GM12892 (cell line): ENCODE measurements around the gene TMEM125.
A peak's percentile ranks its signal among the peaks of the same experiment; 100 is the strongest.

Source experiments
- DNase-seq: peaks from one replicate; pipeline ENCODE4 v3.0.0; 2011; ENCODE audit not compliant: insufficient read length
- FAIRE-seq: peaks from 2 replicates; lab custom pipeline; 2011; peaks lifted over from hg19 to GRCh38; lab: Jason Lieb, UNC
- POLR2A ChIP-seq: IDR thresholded peaks from 2 replicates; pipeline ENCODE4 v1.6.1; 2011; ENCODE audit warnings: low read depth, low read length, control low read depth
- POLR2AphosphoS5 ChIP-seq: IDR thresholded peaks from 2 replicates; pipeline ENCODE4 v1.6.1; 2011; ENCODE audit warnings: low read depth, low read length, control low read depth
- TAF1 ChIP-seq: IDR thresholded peaks from 2 replicates; pipeline ENCODE4 v1.6.1; 2011; ENCODE audit warnings: low read depth, mild to moderate bottlenecking, control low read depth, low read length, borderline replicate concordance

Gene TMEM125

GRCh38 chr1:43235451-43236121 lies 34.2 kb upstream of the TMEM125 start:
- DNase-seq (no peak), FAIRE-seq (no peak)
- no peak for TF ChIP-seq POLR2A
- TF ChIP-seq POLR2AphosphoS5, result no peak
- no peak for TF ChIP-seq TAF1

- DNase-seq (no peak), FAIRE-seq (no peak)
- no peak for TF ChIP-seq POLR2AphosphoS5
- no peak for TF ChIP-seq POLR2A
- TF ChIP-seq TAF1, result no peak
Measured at GRCh38 chr1:43237121-43237520, 32.7 kb upstream of the TMEM125 start.

GRCh38 chr1:43238085-43238484 lies 31.7 kb upstream of the TMEM125 start:
- DNase-seq (no peak), FAIRE-seq (peak; percentile 94)
- TF ChIP-seq POLR2AphosphoS5, result no peak
- TF ChIP-seq TAF1, result no peak
- TF ChIP-seq POLR2A, result no peak

- FAIRE-seq (no peak), DNase-seq (no peak)
- TF ChIP-seq POLR2A, result no peak
Measured at GRCh38 chr1:43238991-43239469, 30.8 kb upstream of the TMEM125 start.

- FAIRE-seq (peak; percentile 94), DNase-seq (peak; percentile 50)
- TF ChIP-seq TAF1 (no peak), POLR2AphosphoS5 (no peak), POLR2A (no peak)
Measured at GRCh38 chr1:43239484-43239883, 30.3 kb upstream of the TMEM125 start.

- DNase-seq (no peak), FAIRE-seq (no peak)
- TF ChIP-seq POLR2A (no peak), POLR2AphosphoS5 (no peak), TAF1 (no peak)
Measured at GRCh38 chr1:43241413-43241836, 28.4 kb upstream of the TMEM125 start.

GRCh38 chr1:43243299-43243698 lies 26.5 kb upstream of the TMEM125 start:
- TF ChIP-seq POLR2AphosphoS5 (no peak), POLR2A (no peak)
- no peak for FAIRE-seq
- DNase-seq, result no peak

GRCh38 chr1:43246466-43247213 lies 23.1 kb upstream of the TMEM125 start:
- TF ChIP-seq TAF1 (no peak), POLR2AphosphoS5 (no peak), POLR2A (no peak)
- DNase-seq (no peak), FAIRE-seq (no peak)

- TF ChIP-seq TAF1, result no peak
- TF ChIP-seq POLR2A, result no peak
- TF ChIP-seq POLR2AphosphoS5, result no peak
Measured at GRCh38 chr1:43247256-43247921, 22.4 kb upstream of the TMEM125 start.

GRCh38 chr1:43250351-43250761 lies 19.4 kb upstream of the TMEM125 start:
- FAIRE-seq, result no peak
- TF ChIP-seq TAF1 (no peak), POLR2AphosphoS5 (no peak)
- no peak for DNase-seq

More at GRCh38 chr1:43247256-43247921, 22.4 kb upstream of the TMEM125 start:
- DNase-seq (no peak), FAIRE-seq (no peak)

GRCh38 chr1:43251024-43251423 lies 18.8 kb upstream of the TMEM125 start:
- no peak for TF ChIP-seq POLR2AphosphoS5
- no peak for TF ChIP-seq POLR2A
- no peak for TF ChIP-seq TAF1
- FAIRE-seq (no peak), DNase-seq (no peak)
